Measurements from ENCODE around the gene ZSCAN22. TPM values are rescaled to one million over a fixed set of nuclear protein-coding genes. Genes with fewer than 3 reads are reported as not detected.

The ZSCAN22 gene
- total and polyA plus RNA-seq, 2 donors (not counting 3 experiments of a cell fraction or from before 2014, with no cell fraction given), result 3.6 to 3.7 TPM

GRCh38 chr19:58315580-58315979 lies 11.2 kb upstream of the ZSCAN22 start:
- FAIRE-seq, result no peak
- Histone ChIP-seq H3K9me3 (replicated peaks; ENCODE audit: control insufficient read depth, insufficient read depth, low read length) (no peaks in the 10 kb centered on the region), H4K20me1 (replicated peaks; ENCODE audit: control insufficient read depth, extremely low read depth, insufficient read depth, low read length) (no peaks in the 10 kb centered on the region)

DNA sequence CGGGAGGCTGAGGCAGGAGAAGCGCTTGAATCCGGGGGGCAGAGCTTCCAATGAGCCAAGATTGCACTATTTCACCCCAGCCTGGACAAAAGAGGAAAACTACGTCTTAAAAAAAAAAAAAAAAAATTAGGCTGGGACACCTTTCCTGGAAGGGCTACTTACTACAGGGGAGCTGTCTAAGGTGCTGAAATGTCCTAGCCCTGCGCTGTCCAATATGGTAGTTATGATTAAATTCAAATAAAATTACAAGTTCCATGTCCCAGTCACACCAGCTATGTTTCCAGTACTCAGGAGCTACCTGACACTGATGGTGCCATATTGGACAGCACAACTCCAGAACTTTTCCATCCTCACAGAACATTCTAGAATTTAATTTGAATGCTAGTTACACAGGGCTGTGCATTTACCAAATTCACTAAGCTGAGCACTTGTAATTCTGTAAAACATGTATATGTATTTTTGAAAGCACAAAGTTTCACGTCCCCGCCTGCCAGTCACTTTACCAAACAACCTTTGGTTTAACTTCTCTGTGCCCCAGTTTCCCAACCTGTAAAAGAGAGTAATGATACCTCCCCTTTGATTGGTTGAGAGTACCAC lies 9.2 kb upstream of the ZSCAN22 start:
- H4K20me1 ChIP-seq (replicated peaks; ENCODE audit: control insufficient read depth, extremely low read depth, insufficient read depth, low read length), result no peaks in the 10 kb centered on the region
- H3K79me2 ChIP-seq (ENCODE audit: control insufficient read depth, insufficient read depth, low read length), result no peaks in the 10 kb centered on the region
- FAIRE-seq (peak; percentile 79), DNase-seq (ENCODE audit: low read depth, low spot score) (peak; percentile 38)
- H3K36me3 ChIP-seq (ENCODE audit: control insufficient read depth in 2 of 2, extremely low read depth in 1 of 2, insufficient read depth in 2 of 2, low read length in 2 of 2), result peaks cover 0 to 17% of the 10 kb centered on the region in 2 experiments
- H3K4me3 ChIP-seq (replicated peaks in 1 of 3; ENCODE audit: insufficient read depth in 1 of 3, low read depth in 1 of 3, low read length in 3 of 3), result no peak overlapping the region
- TF ChIP-seq JUN (IDR thresholded peaks at IDR 0.05; ENCODE audit: borderline replicate concordance, insufficient read depth, insufficient read length, low read depth), result no peak
- TF ChIP-seq, protein P1, sequence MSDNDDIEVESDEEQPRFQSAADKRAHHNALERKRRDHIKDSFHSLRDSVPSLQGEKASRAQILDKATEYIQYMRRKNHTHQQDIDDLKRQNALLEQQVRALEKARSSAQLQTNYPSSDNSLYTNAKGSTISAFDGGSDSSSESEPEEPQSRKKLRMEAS (IDR thresholded peaks at IDR 0.05; ENCODE audit: insufficient read depth, insufficient read length), result no peak
- no peak for TF ChIP-seq GATA2 (IDR thresholded peaks at IDR 0.05; ENCODE audit: insufficient read depth, insufficient read length, low read depth, low read length)
- no peak for TF ChIP-seq EZH2 (IDR thresholded peaks at IDR 0.05; ENCODE audit: borderline replicate concordance, low read depth, low read length, severe bottlenecking)
- TF ChIP-seq FOS (IDR thresholded peaks at IDR 0.05; ENCODE audit: borderline replicate concordance, insufficient read depth, low read length), result no peak
- TF ChIP-seq, protein P2, sequence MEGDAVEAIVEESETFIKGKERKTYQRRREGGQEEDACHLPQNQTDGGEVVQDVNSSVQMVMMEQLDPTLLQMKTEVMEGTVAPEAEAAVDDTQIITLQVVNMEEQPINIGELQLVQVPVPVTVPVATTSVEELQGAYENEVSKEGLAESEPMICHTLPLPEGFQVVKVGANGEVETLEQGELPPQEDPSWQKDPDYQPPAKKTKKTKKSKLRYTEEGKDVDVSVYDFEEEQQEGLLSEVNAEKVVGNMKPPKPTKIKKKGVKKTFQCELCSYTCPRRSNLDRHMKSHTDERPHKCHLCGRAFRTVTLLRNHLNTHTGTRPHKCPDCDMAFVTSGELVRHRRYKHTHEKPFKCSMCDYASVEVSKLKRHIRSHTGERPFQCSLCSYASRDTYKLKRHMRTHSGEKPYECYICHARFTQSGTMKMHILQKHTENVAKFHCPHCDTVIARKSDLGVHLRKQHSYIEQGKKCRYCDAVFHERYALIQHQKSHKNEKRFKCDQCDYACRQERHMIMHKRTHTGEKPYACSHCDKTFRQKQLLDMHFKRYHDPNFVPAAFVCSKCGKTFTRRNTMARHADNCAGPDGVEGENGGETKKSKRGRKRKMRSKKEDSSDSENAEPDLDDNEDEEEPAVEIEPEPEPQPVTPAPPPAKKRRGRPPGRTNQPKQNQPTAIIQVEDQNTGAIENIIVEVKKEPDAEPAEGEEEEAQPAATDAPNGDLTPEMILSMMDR (IDR thresholded peaks at IDR 0.05; ENCODE audit: extremely low read depth in 1 of 2, insufficient read depth in 1 of 2, low read depth in 1 of 2, low read length in 2 of 2), result no peak
- no peak for TF ChIP-seq POLR2AphosphoS5 (IDR thresholded peaks at IDR 0.05; ENCODE audit: insufficient read depth, low read depth, low read length)
- TF ChIP-seq POLR2A (IDR thresholded peaks at IDR 0.05; ENCODE audit: low read depth, low read length), result no peak
- TF ChIP-seq MYC (IDR thresholded peaks at IDR 0.05; ENCODE audit: low read depth, low read length), result no peak
- no peak overlapping the region for H3K4me2 ChIP-seq (ENCODE audit: insufficient read depth, low read length)
- BruUV-seq (replicated peaks), result no TSS peak
- dilution Hi-C loops (cut with MboI; ENCODE audit: extremely low pct_ligation_motif_present, low sequenced_read_pairs) (no loop called here), intact Hi-C loops (cut with micrococcal nuclease) (no loop called here)
- no peaks in the 10 kb centered on the region for H3K9me3 ChIP-seq (replicated peaks; ENCODE audit: control insufficient read depth, insufficient read depth, low read length)
- no peak overlapping the region for H3K9ac ChIP-seq (replicated peaks; ENCODE audit: extremely low read depth, insufficient read depth, low read length)
- no peak overlapping the region for H2AFZ ChIP-seq (ENCODE audit: low read depth, low read length)
- ChIA-PET POLR2A (no interaction called here), CTCF (interaction anchor here (0.6 to 0.9 kb wide), 2 partner anchors 9 to 17 kb away, joined by 3 to 4 read pairs; partner anchors contain the start of gene ZSCAN22)
- no peaks in the 10 kb centered on the region for H3K27me3 ChIP-seq (ENCODE audit: control insufficient read depth in 2 of 2, insufficient read depth in 2 of 2, low read length in 2 of 2)
- no peak overlapping the region for H3K27ac ChIP-seq (ENCODE audit: insufficient read depth, low read depth, low read length)
- no peaks in the 10 kb centered on the region for H3K9me1 ChIP-seq (replicated peaks; ENCODE audit: control insufficient read depth, extremely low read depth, insufficient read depth, low read length)
- no peaks in the 10 kb centered on the region for H3K4me1 ChIP-seq (ENCODE audit: control insufficient read depth, extremely low read depth, insufficient read depth, low read length)

More at GRCh38 chr19:58315580-58315979, 11.2 kb upstream of the ZSCAN22 start:
- Histone ChIP-seq H3K79me2 (ENCODE audit: control insufficient read depth, insufficient read depth, low read length) (no peaks in the 10 kb centered on the region), H3K36me3 (ENCODE audit: control insufficient read depth in 2 of 2, extremely low read depth in 1 of 2, insufficient read depth in 2 of 2, low read length in 2 of 2) (peaks cover 0 to 27% of the 10 kb centered on the region in 2 experiments), H3K9ac (replicated peaks; ENCODE audit: extremely low read depth, insufficient read depth, low read length) (no peak overlapping the region), H3K27ac (ENCODE audit: insufficient read depth, low read depth, low read length) (no peak overlapping the region), H3K4me1 (ENCODE audit: control insufficient read depth, extremely low read depth, insufficient read depth, low read length) (no peaks in the 10 kb centered on the region), H3K27me3 (ENCODE audit: control insufficient read depth in 2 of 2, insufficient read depth in 2 of 2, low read length in 2 of 2) (no peaks in the 10 kb centered on the region), H2AFZ (ENCODE audit: low read depth, low read length) (no peak overlapping the region), H3K9me1 (replicated peaks; ENCODE audit: control insufficient read depth, extremely low read depth, insufficient read depth, low read length) (no peaks in the 10 kb centered on the region), H3K4me2 (ENCODE audit: insufficient read depth, low read length) (no peak overlapping the region), H3K4me3 (replicated peaks in 1 of 3; ENCODE audit: insufficient read depth in 1 of 3, low read depth in 1 of 3, low read length in 3 of 3) (no peak overlapping the region)
- ChIA-PET CTCF (interaction anchor here (0.9 kb wide), 1 partner anchor 10 kb away, joined by 4 read pairs; no protein-coding TSS in a partner anchor), POLR2A (no interaction called here)
- intact Hi-C loops (cut with micrococcal nuclease) (no loop called here), dilution Hi-C loops (cut with MboI; ENCODE audit: extremely low pct_ligation_motif_present, low sequenced_read_pairs) (no loop called here)
- no TSS peak for BruUV-seq (replicated peaks)
- no peak for DNase-seq (ENCODE audit: low read depth, low spot score)
- no peak for TF ChIP-seq EZH2 (IDR thresholded peaks at IDR 0.05; ENCODE audit: borderline replicate concordance, low read depth, low read length, severe bottlenecking)
- no peak for TF ChIP-seq GATA2 (IDR thresholded peaks at IDR 0.05; ENCODE audit: insufficient read depth, insufficient read length, low read depth, low read length)
- no peak for TF ChIP-seq MYC (IDR thresholded peaks at IDR 0.05; ENCODE audit: low read depth, low read length)
